Glutamatergic neuron (in vitro differentiated cells): ENCODE data around the gene GPC6. TPM values are rescaled to one million over a fixed set of nuclear protein-coding genes. Genes with fewer than 3 reads are reported as not detected.

Experiments
- DNase-seq: peaks from one replicate; pipeline ENCODE4 v3.0.0; 2022
- H3K27ac Mint-ChIP-seq: one replicate; pipeline ENCODE4 v1.8.0; 2020; ENCODE audit warnings: mild to moderate bottlenecking, mixed read lengths, inconsistent platforms; ENCODE audit not compliant: unreplicated experiment
- H3K27me3 Mint-ChIP-seq: one replicate; pipeline ENCODE4 v1.8.0; 2020; ENCODE audit warnings: mild to moderate bottlenecking, moderate library complexity, mixed read lengths, inconsistent platforms; ENCODE audit not compliant: unreplicated experiment
- H3K36me3 Mint-ChIP-seq: one replicate; pipeline ENCODE4 v1.8.0; 2020; ENCODE audit warnings: mild to moderate bottlenecking, mixed read lengths, inconsistent platforms; ENCODE audit not compliant: unreplicated experiment
- H3K4me1 Mint-ChIP-seq: one replicate; pipeline ENCODE4 v1.8.0; 2020; ENCODE audit warnings: mild to moderate bottlenecking, low read depth, mixed read lengths, inconsistent platforms; ENCODE audit not compliant: unreplicated experiment
- H3K4me3 Mint-ChIP-seq: one replicate; pipeline ENCODE4 v1.8.0; 2020; ENCODE audit warnings: mild to moderate bottlenecking, mixed read lengths, inconsistent platforms; ENCODE audit not compliant: unreplicated experiment
- H3K9me3 Mint-ChIP-seq: one replicate; pipeline ENCODE4 v1.8.0; 2020; ENCODE audit warnings: mild to moderate bottlenecking, moderate library complexity, mixed read lengths, inconsistent platforms; ENCODE audit not compliant: unreplicated experiment
- total RNA-seq: library from RNA; stranded (reverse); fragmentation: NEBNext Ultra II Directional; extraction: Animal tissue kit (Norgen Biotek cat#: 25700); gene quantifications from one replicate; pipeline ENCODE4 v1.2.1, GENCODE V29; 2021; ENCODE audit not compliant: unreplicated experiment
- TF ChIP-seq, protein P1 (sequence below): fragments of 200-600 bp; sonication (generic); IDR thresholded peaks from one replicate; pipeline ENCODE4 v1.5.0; 2021; ENCODE audit not compliant: partially characterized antibody, unreplicated experiment

GPC6 gene
- total RNA-seq, 1 donor from 2014 or later: 11.8 TPM

DNA sequence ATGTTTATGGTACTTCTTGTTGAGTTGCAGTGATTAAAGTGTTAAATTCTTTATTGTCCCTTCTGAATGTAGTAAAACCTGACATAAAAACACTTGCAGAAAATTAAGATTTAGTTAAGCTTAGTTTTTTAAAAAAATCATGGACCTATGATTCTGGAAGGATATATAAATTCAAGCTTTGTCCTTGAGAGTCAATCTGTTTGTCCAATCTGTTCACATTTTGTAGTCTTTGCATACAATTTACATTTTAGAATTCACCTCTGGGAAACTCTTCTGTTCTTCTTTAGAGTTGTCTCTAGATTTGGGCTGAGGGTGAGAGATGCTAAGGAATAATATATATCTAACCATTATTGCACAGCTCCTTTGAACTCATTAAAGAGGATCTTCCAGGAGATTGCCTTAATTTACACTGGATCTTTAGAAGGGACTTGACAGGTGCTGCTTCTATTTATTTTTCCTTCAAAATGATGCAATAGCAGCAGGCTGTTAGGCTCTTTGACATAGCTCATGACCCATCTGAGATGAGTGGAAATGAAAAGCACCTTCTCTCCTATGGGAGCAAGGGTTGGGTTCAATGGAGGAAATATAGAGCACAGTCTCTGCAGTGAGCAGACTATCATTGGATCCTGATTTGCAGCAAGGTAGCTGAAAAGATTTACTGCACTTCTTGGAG lies 433.9 kb downstream of the GPC6 start:
- Mint-ChIP-seq H3K4me1 (peaks cover 6% of the 10 kb centered on the region), H3K9me3 (peaks cover 3% of the 10 kb centered on the region), H3K27me3 (peaks cover 4% of the 10 kb centered on the region), H3K36me3 (peaks cover 5% of the 10 kb centered on the region), H3K27ac (peak overlapping the region; percentile 77), H3K4me3 (no peak overlapping the region)
- DNase-seq: no peak
- TF ChIP-seq, protein P1, sequence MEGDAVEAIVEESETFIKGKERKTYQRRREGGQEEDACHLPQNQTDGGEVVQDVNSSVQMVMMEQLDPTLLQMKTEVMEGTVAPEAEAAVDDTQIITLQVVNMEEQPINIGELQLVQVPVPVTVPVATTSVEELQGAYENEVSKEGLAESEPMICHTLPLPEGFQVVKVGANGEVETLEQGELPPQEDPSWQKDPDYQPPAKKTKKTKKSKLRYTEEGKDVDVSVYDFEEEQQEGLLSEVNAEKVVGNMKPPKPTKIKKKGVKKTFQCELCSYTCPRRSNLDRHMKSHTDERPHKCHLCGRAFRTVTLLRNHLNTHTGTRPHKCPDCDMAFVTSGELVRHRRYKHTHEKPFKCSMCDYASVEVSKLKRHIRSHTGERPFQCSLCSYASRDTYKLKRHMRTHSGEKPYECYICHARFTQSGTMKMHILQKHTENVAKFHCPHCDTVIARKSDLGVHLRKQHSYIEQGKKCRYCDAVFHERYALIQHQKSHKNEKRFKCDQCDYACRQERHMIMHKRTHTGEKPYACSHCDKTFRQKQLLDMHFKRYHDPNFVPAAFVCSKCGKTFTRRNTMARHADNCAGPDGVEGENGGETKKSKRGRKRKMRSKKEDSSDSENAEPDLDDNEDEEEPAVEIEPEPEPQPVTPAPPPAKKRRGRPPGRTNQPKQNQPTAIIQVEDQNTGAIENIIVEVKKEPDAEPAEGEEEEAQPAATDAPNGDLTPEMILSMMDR: no peak

DNA sequence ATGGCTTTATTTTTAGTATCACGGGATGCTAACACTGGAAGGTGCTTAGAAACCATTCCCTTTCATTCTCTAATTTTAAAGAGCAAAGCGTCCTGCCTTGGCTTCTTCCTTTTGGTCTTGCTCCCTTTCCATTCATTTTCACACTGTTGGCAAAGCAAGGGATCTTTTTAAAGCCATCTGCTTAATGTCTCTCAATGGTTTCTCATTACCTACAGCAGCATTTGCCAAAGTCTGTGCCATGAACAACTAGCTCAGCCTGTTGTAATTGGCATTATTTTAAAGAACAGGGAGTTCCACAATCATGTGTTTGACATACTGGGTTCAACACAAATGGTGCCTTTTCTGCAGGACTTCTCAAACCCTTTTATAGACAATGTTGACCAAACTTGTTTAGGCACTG lies 444.3 kb downstream of the GPC6 start:
- Mint-ChIP-seq H3K4me1 (peaks cover 13% of the 10 kb centered on the region), H3K27ac (peak overlapping the region; percentile 1), H3K9me3 (no peaks in the 10 kb centered on the region), H3K36me3 (no peaks in the 10 kb centered on the region), H3K27me3 (peaks cover 2% of the 10 kb centered on the region), H3K4me3 (no peak overlapping the region)
- DNase-seq: no peak
- TF ChIP-seq, protein P1: no peak

DNA sequence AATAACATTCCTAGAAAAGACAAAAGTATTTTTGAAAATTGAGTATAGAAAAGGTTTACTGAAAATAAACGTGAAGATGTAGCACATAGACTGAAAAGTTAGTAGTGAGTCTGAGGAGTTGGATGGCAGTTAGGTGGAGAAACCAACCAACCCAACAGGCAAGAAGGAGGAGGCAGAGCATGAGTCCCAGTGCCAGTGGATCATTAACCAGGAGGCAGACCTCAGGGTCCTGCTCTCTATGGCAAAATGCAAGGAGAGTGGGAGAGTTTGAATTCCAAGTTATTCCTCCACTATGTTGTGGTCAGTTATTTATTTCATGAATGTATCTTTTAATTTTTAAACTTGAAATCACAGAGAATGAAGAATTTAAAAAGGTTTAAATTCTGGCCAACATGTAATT lies 446.4 kb downstream of the GPC6 start:
- H3K27me3 Mint-ChIP-seq: peaks cover 2% of the 10 kb centered on the region
- no peaks in the 10 kb centered on the region for H3K9me3 Mint-ChIP-seq
- DNase-seq: no peak
- H3K27ac Mint-ChIP-seq: no peak overlapping the region
- H3K36me3 Mint-ChIP-seq: no peaks in the 10 kb centered on the region
- TF ChIP-seq, protein P1: no peak
- no peak overlapping the region for H3K4me3 Mint-ChIP-seq
- peaks cover 13% of the 10 kb centered on the region for H3K4me1 Mint-ChIP-seq

DNA sequence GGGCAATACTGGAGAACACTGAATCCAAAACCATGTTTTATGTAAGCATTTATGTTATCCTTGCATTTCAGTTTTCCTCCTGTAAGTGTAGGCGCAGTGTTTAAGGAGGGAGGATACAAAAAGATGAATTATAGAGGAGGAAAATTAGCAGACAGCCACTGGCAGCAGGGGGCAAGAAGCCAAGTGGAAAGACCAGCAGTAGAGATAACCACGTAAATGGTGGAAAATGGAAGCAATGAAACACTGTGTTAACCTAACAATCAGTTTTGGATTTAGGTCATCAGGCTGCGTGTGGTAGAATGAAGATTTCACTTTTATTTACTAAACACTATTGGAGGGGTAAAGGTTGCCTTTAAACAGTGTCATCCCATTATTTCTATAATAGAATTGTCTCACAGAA lies 447.3 kb downstream of the GPC6 start:
- TF ChIP-seq, protein P1: no peak
- DNase-seq: no peak
- Mint-ChIP-seq H3K4me3 (no peak overlapping the region), H3K27me3 (peaks cover 2% of the 10 kb centered on the region), H3K9me3 (no peaks in the 10 kb centered on the region), H3K4me1 (peaks cover 13% of the 10 kb centered on the region), H3K27ac (no peak overlapping the region), H3K36me3 (no peaks in the 10 kb centered on the region)

DNA sequence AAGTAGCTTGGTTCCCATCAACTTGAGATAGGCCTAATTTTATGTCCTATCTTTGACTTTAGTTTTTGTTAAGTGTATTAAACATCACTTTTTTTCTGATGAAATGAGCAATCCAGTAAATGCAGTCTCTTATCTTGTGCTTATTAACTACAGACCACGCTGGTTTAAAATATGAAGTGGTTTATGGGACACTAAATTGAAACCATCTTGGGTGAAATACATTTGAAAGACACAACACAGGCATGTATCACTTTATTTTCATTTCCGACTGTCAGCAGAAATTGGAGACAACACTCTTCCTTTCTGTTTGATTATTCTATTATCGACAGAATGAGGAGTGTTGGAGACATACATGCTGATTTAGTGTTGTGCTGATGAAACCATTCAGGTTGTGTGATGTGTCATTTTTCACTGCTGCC lies 447.7 kb downstream of the GPC6 start:
- Mint-ChIP-seq H3K9me3 (no peaks in the 10 kb centered on the region), H3K27ac (no peak overlapping the region), H3K4me3 (no peak overlapping the region), H3K36me3 (no peaks in the 10 kb centered on the region), H3K4me1 (peaks cover 12% of the 10 kb centered on the region), H3K27me3 (peaks cover 2% of the 10 kb centered on the region)
- no peak for DNase-seq
- TF ChIP-seq, protein P1: no peak
